ENCODE results near the gene OR6C68. TPM values are rescaled to one million over a fixed set of nuclear protein-coding genes. Genes with fewer than 3 reads are reported as not detected.

Gene OR6C68
- total and polyA plus RNA-seq, 2 of the 8 experiments (the other 6 are each of a cell fraction or from before 2014, with no cell fraction given), result not detected

GRCh38 chr12:55501601-55502000 lies 9.4 kb downstream of the OR6C68 start:
- Histone ChIP-seq H3K4me3 (ENCODE audit: extremely low read depth in 1 of 4, insufficient read depth in 2 of 4, low read depth in 3 of 4, low read length in 4 of 4) (no peak overlapping the region), H2BK15ac (ENCODE audit: low read length) (no peak overlapping the region), H3K56ac (replicated peaks; ENCODE audit: insufficient read length, low read depth, low read length) (no peak overlapping the region), H3K36me3 (ENCODE audit: control insufficient read depth in 2 of 4, insufficient read depth in 4 of 4, low read length in 3 of 4) (no peaks in the 10 kb centered on the region), H4K5ac (ENCODE audit: insufficient read length, low read depth, low read length) (no peak overlapping the region), H3K9ac (replicated peaks in 1 of 4; ENCODE audit: extremely low read depth in 1 of 4, low read depth in 3 of 4, low read length in 3 of 4) (no peak overlapping the region), H4K91ac (replicated peaks; ENCODE audit: insufficient read length, low read length) (no peak overlapping the region), H2BK5ac (ENCODE audit: low read depth, low read length) (no peak overlapping the region), H3K4me1 (replicated peaks in 1 of 4; ENCODE audit: control insufficient read depth in 3 of 4, insufficient read depth in 4 of 4, low read length in 3 of 4) (no peaks in the 10 kb centered on the region), H2AFZ (ENCODE audit: low read length) (no peak overlapping the region), H3K79me2 (ENCODE audit: control insufficient read depth in 1 of 2, insufficient read depth in 2 of 2, low read length in 2 of 2) (no peaks in the 10 kb centered on the region), H3K23ac (ENCODE audit: insufficient read length) (no peak overlapping the region), H2BK20ac (ENCODE audit: low read length) (no peak overlapping the region), H3K79me1 (ENCODE audit: low read depth, low read length) (no peaks in the 10 kb centered on the region), H3K4ac (replicated peaks; ENCODE audit: insufficient read length, low read depth, low read length) (no peak overlapping the region), H3K27me3 (replicated peaks in 1 of 4; ENCODE audit: control insufficient read depth in 3 of 4, extremely low read depth in 1 of 4, insufficient read depth in 3 of 4, low read length in 3 of 4) (no peaks in the 10 kb centered on the region), H3K14ac (ENCODE audit: insufficient read length) (no peak overlapping the region), H3K9me3 (ENCODE audit: insufficient read depth in 2 of 2, low read depth in 1 of 2, low read length in 1 of 2) (no peaks in the 10 kb centered on the region), H2BK12ac (ENCODE audit: low read depth, low read length) (no peak overlapping the region), H2AK5ac (ENCODE audit: low read depth, low read length) (no peak overlapping the region), H3K18ac (ENCODE audit: extremely low read depth, low read length) (no peak overlapping the region), H3K27ac (ENCODE audit: low read depth, low read length) (no peak overlapping the region), H4K8ac (ENCODE audit: extremely low read depth, insufficient read depth, low read length) (no peak overlapping the region), H3K23me2 (ENCODE audit: low read depth, low read length) (no peaks in the 10 kb centered on the region), H4K20me1 (replicated peaks in 1 of 2; ENCODE audit: control insufficient read depth in 1 of 2, insufficient read depth in 2 of 2, low read length in 2 of 2) (no peaks in the 10 kb centered on the region), H3K4me2 (ENCODE audit: insufficient read depth in 1 of 2, low read depth in 2 of 2, low read length in 2 of 2) (no peak overlapping the region), H2BK120ac (replicated peaks; ENCODE audit: low read depth, low read length) (no peak overlapping the region)
- FAIRE-seq (no peak), DNase-seq (ENCODE audit: low read depth in 1 of 2, low spot score in 2 of 2) (no peak)
- CTCF ChIA-PET (ENCODE audit: partially characterized antibody), result interaction anchor here (1.1 kb wide), 1 partner anchor 9 kb away, joined by 3 read pairs; no protein-coding TSS in a partner anchor
- 83% methylated on average over 2 of the region's 2 CpGs; no CpG with 5 or more reads in 1 of the 2 experiments for WGBS, 2 experiments (ENCODE audit: extremely low coverage in 1 of 2, insufficient coverage in 1 of 2, insufficient read length in 1 of 2, insufficient replicate concordance in 2 of 2, low coverage in 1 of 2, low lambda C conversion rate in 2 of 2, missing lambda C conversion rate in 1 of 2)
- POLR2A ChIA-PET (ENCODE audit: partially characterized antibody), result no interaction called here
- no peak for TF ChIP-seq SIN3A (conservative IDR thresholded peaks at IDR 0.05 in 1 of 2, IDR thresholded peaks at IDR 0.05 in 1 of 2; ENCODE audit: low read depth in 1 of 2, low read length in 2 of 2)
- no peak for TF ChIP-seq TAF7 (optimal IDR thresholded peaks at IDR 0.05; ENCODE audit: borderline replicate concordance, low read depth, low read length)
- no peak for TF ChIP-seq SRF (IDR thresholded peaks at IDR 0.05; ENCODE audit: low read depth, low read length)
- TF ChIP-seq POU5F1 (IDR thresholded peaks at IDR 0.05; ENCODE audit: low read depth, low read length), result no peak
- no peak for TF ChIP-seq USF2 (IDR thresholded peaks at IDR 0.05; ENCODE audit: low read length)
- TF ChIP-seq SIRT6 (IDR thresholded peaks at IDR 0.05; ENCODE audit: low read length), result no peak
- no peak for TF ChIP-seq TCF12 (IDR thresholded peaks at IDR 0.05; ENCODE audit: low read depth, low read length)
- TF ChIP-seq BACH1 (IDR thresholded peaks at IDR 0.05; ENCODE audit: low read length), result no peak
- TF ChIP-seq EP300 (IDR thresholded peaks at IDR 0.05; ENCODE audit: borderline replicate concordance in 1 of 2, low read depth in 2 of 2, low read length in 2 of 2), result no peak
- TF ChIP-seq EZH2 (IDR thresholded peaks at IDR 0.05; ENCODE audit: low read depth, low read length, severe bottlenecking), result no peak
- no peak for TF ChIP-seq RNF2 (IDR thresholded peaks at IDR 0.05; ENCODE audit: borderline replicate concordance, low read depth, low read length, missing control alignments, poor library complexity, severe bottlenecking)
- no peak for TF ChIP-seq MAFK (IDR thresholded peaks at IDR 0.05; ENCODE audit: low read depth, low read length)
- no peak for TF ChIP-seq CEBPB (IDR thresholded peaks at IDR 0.05; ENCODE audit: low read depth, low read length)
- TF ChIP-seq SP1 (IDR thresholded peaks at IDR 0.05; ENCODE audit: low read depth, low read length), result no peak

Measured in H1 (cell line).